GM12892 (cell line): ENCODE measurements around the gene NEUROD6. TPM values are rescaled to one million over a fixed set of nuclear protein-coding genes. Genes with fewer than 3 reads are reported as not detected.

Source experiments
- DNase-seq: peaks from one replicate; pipeline ENCODE4 v3.0.0; 2011; ENCODE audit not compliant: insufficient read length
- FAIRE-seq: peaks from 2 replicates; lab custom pipeline; 2011; peaks lifted over from hg19 to GRCh38; lab: Jason Lieb, UNC
- POLR2A ChIP-seq: IDR thresholded peaks from 2 replicates; pipeline ENCODE4 v1.6.1; 2011; ENCODE audit warnings: low read depth, low read length, control low read depth
- POLR2AphosphoS5 ChIP-seq: IDR thresholded peaks from 2 replicates; pipeline ENCODE4 v1.6.1; 2011; ENCODE audit warnings: low read depth, low read length, control low read depth
- TAF1 ChIP-seq: IDR thresholded peaks from 2 replicates; pipeline ENCODE4 v1.6.1; 2011; ENCODE audit warnings: low read depth, mild to moderate bottlenecking, control low read depth, low read length, borderline replicate concordance
- polyA plus RNA-seq: library from polyadenylated mRNA; unstranded; fragments of >200 nt; gene quantifications from one replicate; pipeline ENCODE4 v1.2.1, GENCODE V29; 2012; ENCODE audit warnings: missing spikeins, inconsistent platforms; ENCODE audit not compliant: missing spikeins

The NEUROD6 gene
- not detected for polyA plus RNA-seq

DNA sequence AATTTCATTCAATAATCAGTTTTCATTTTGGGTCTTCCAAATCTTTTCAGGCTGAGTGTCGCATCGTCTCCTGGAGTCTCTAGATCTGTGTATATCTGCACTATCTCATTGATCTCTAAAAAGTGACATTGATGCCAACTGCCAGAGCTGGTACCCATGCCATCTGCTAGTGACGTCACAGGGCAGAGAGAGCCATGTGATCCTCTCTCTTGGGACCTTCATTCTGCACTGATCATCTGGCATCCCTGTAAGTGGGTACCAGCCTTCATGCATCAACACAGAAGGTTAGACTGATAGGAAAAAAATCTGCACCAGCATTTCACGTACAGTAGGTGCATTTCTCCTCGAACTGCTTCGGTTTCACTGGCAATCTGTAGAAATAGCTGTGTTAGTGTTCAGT is at the start of gene NEUROD6:
Gene NEUROD6 (minus strand): TSS at position 124 of the 400 bp plus-strand sequence. CDS start 1,458 bp downstream, outside the sequence.
- TF ChIP-seq TAF1 (no peak), POLR2AphosphoS5 (no peak), POLR2A (no peak)
- DNase-seq: no peak
- no peak for FAIRE-seq

DNA sequence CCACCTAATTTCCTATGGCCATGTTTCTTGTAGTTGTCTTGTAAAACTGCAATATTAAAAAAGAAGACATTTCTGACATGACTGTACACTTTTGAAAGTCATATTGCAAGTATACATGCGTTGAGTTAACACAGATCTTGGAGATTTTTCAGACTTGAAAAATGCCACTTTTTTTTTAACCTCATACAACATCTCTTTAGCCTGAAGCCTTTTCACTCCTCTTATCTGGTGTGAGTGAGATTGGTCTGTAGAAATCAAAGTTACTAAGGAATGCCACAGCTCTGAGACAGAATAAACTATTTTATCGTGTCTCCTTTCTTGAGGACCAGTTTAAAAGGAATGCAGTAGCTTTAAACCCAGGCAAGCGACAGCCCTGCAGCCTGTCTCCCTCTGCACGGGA is 43.9 kb upstream of the NEUROD6 start:
- no peak for TF ChIP-seq POLR2A
- no peak for TF ChIP-seq TAF1
- TF ChIP-seq POLR2AphosphoS5: no peak
- DNase-seq (no peak), FAIRE-seq (no peak)

DNA sequence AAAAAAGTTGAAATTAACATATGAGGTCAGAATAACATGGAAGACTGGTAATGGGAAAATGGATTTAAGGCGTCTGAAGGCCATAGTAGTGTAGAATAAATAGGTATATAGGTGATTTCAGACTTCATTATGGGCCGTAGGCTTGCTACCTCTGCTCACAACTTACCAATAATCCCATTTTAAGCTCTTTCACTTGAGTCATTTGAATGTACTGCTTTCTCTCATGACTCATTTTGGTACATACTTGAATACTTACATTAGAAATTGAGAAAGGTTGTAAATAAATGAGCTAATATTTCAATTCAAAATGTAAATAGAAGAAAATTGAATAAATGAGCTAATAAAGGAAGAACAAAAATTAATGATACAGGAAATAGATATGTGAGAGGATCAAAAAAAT is 42.2 kb upstream of the NEUROD6 start:
- FAIRE-seq (no peak), DNase-seq (no peak)
- no peak for TF ChIP-seq TAF1
- no peak for TF ChIP-seq POLR2AphosphoS5
- TF ChIP-seq POLR2A: no peak

DNA sequence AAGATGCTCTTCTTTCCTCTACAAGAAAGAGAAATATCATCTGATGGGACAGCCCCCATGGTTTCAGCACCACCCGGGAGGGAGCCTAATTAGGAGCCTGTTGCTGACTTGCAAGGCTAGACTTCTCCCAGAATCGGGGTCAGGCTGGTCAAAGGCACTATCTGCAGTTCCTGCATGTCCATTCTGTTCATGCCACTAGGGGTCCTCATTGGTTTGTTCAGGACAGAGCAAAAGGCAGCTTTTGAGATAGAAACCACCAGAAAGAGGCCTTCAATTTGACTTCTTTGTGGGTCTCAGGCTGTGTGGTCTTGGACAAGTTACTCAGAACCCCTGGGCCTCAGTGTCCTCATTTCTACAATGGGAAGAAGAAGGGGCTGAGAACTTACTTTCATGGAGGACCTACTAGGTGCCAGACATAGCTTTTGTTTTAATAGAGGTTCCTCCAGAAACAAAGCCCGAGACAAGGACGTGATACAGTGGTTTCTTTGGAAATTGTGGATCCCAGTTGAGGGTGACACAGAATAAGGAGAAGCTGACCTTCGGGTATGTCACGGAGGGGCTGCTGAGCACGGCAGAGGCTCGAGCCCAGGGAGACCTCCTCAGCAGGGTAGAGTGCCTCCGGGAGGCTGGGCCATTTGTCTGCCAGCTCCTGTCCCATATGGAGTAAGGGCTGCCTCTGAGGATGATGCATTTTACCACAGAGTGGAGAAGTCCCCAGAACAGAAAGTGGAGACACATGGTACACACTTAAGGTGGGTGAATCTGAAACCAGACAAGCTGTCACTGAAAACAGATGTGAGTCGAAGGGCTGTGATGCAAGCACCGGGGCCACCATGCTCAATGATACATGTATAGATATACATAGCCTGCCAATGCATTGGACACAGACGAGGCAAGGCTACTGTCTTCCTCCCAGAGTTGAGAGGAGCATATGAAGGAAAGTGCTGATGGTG is 33.1 kb upstream of the NEUROD6 start:
- no peak for FAIRE-seq
- TF ChIP-seq TAF1 (no peak), POLR2AphosphoS5 (no peak), POLR2A (no peak)
- DNase-seq: peak; percentile 20

DNA sequence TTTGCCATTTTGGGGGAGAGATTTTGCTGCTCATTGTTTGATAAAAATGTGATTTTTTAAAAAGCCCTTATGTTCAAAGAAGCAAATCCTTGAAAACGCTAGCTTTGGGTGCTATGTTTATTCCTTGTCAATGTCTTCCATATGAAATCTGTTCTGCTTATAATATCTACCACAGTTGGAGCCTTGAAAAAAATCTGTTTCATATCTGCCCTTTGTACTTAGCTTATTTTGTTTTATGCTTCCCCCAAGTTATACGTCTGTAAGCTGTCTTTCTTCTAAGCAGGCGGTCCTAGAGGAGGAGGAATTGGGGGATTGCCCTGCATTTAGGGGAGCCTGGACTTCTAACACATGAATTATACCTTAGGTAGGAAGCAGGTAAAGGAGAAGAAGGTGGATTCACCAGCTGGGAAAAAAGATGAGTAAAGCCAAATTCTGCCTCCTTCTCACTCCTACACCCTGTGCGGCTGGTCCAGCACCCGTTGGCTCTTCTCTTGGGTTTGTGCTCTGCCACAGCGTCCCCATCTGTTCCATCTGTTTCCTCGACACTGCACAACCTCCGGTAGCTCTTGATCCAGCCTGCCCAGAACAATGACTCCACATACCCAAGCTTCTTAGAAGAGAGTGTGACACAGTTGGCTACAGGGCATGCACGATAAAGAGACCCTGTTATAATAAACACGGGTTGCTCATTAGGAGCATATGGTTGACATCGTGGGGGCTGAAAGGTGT is 31.9 kb upstream of the NEUROD6 start:
- no peak for DNase-seq
- FAIRE-seq: no peak
- TF ChIP-seq POLR2A (no peak), TAF1 (no peak), POLR2AphosphoS5 (no peak)

DNA sequence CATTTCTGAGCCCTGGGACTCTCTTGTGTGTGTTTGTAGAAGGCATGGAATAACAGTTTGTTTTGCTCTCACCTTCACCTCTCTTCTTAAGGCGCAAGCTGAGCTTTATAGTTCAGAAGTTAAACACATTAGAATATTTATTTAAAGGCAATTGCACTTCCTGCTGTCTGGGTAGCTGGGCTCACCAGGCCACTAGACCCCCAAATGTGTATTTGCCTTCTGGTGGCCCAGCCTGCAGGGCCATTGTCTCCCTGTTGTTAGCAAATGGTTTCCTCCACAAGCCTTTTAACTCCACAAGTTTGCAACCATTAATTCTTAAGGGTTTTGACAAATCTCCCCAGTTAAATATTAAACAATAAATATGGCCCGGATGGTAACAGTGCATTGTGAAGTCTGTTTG is 31.1 kb upstream of the NEUROD6 start:
- TF ChIP-seq POLR2AphosphoS5 (no peak), TAF1 (no peak), POLR2A (no peak)
- FAIRE-seq: no peak
- DNase-seq: no peak

DNA sequence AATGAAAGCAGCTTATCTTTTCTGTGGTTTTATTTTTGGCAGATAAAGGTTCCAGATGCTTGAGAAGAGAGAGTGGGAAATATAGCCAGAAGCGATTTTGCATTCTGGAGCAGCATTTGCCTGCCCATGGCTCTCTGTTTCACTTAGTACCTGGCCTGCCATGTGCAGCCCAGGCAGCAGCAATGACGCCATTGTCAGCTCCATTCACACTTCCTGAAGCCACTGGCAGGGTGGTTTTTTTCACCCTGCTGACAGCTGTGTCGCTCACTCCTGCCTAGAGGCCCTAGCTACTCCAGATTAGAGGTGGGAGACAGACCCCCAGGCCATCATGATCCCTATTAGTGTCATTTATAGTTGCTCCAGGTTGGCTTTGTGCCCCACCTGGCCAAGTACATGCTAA is 30.1 kb upstream of the NEUROD6 start:
- no peak for DNase-seq

DNA sequence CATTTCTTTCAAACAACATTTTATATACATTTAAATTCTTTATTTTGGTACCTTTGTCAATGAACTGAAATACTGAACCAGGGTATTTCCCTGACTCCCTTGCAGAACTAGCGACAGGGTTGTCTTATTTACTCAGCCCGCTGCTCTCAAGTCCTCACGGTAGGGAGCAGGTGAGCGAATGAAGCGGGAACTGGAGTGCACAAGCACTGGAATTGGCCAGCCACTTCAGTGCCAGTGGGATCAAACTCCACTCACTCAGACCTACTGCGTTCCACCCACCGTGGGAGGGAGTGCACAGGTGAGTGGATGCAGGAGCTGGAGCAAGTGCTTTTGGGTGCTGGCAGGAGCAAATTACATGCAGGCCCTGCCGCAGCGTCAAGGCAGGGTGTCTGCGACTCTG is 28.1 kb upstream of the NEUROD6 start:
- DNase-seq (no peak), FAIRE-seq (no peak)
- no peak for TF ChIP-seq POLR2A
- TF ChIP-seq POLR2AphosphoS5: no peak
- no peak for TF ChIP-seq TAF1

More for the DNA sequence above, 30.1 kb upstream of the NEUROD6 start:
- FAIRE-seq: no peak
- TF ChIP-seq POLR2A: no peak
- no peak for TF ChIP-seq POLR2AphosphoS5
- no peak for TF ChIP-seq TAF1

DNA sequence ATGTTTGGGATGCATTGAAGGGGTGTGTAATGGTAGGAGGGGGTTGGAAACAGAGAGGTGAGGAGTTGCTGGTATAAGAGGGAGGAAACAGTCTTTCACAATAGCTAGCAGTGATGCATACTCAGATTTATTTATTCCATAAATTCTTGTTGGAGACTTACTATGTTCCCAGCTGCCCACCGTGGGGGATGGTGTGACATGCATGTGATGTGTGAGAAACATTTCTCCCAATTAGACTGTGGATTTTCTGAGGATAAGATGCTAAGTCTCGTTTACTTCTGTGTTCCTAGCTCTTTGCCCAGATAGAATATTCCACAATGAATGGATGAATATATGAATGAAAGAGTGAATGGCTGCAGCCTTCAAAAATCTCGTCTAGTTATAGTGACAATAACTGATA is 23.0 kb upstream of the NEUROD6 start:
- DNase-seq (no peak), FAIRE-seq (no peak)
- TF ChIP-seq POLR2AphosphoS5: no peak
- no peak for TF ChIP-seq TAF1
- no peak for TF ChIP-seq POLR2A

DNA sequence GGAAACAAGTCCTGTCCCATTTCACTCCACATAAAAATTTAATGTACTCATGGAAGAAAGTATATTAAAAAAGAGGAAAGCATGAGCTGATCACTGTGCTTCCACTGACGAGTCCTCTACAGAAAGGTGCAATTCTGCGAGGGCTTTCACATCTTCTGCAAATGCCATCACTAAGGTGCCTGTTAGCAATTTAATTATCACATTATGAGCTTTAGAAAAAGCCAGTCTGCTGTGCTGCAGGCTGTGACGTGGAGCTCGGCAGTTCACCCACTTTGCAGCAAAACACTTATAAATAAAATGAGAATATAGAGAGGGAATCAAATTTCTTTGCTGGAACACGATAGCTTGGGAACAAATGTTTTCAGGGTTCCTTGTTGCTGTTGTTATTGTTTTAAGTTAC is 22.5 kb upstream of the NEUROD6 start:
- DNase-seq (no peak), FAIRE-seq (no peak)
- no peak for TF ChIP-seq POLR2AphosphoS5
- TF ChIP-seq POLR2A: no peak
- TF ChIP-seq TAF1: no peak

DNA sequence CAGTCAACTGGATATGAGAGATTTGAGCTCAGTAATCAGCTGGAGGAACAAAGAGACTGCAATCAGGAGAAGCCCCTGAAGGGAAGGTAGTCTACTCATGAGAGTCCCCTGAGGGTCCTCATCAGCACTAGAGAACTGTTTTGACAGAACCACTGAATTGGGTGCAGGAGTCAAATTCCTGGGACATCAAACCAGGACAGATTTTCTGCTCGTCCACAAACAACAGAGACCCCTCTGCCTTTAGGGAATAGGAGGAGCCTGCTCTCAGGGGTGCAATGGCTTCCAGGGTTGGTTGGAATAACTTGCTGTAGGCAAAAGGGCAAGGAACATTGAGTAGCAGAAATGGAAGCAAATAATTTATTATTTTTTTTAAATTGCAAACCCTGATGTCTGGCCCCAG is 21.9 kb upstream of the NEUROD6 start:
- no peak for DNase-seq
- no peak for TF ChIP-seq POLR2AphosphoS5
- no peak for TF ChIP-seq TAF1
- TF ChIP-seq POLR2A: no peak
- FAIRE-seq: no peak

DNA sequence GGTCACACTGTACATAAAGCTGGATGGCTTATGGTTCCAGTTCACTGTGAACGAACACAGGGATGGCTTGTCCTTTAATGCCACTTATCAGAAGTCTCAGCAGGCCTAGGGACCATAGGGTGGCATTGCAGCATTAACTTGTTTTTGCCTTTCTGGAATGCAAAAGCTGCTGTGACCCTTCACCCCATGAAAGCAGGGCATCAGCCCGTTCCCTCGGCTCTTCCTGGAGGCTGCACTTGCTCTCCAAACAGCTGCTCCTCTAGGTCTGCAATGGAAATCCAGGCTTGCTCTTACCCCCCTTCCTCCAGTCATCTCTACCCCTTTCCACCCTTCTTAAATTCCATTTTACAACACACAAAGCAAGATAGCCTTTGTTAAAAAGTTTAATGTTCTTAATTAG is 17.9 kb upstream of the NEUROD6 start:
- FAIRE-seq (no peak), DNase-seq (no peak)
- no peak for TF ChIP-seq TAF1
- no peak for TF ChIP-seq POLR2AphosphoS5
- no peak for TF ChIP-seq POLR2A
